HS-27A (cell line): ENCODE data around the gene MRPL36.

Source experiments
- DNase-seq: peaks from one replicate; pipeline ENCODE4 v3.0.0-alpha.2; 2012; ENCODE audit warnings: low read depth, missing footprints

Gene MRPL36

DNA sequence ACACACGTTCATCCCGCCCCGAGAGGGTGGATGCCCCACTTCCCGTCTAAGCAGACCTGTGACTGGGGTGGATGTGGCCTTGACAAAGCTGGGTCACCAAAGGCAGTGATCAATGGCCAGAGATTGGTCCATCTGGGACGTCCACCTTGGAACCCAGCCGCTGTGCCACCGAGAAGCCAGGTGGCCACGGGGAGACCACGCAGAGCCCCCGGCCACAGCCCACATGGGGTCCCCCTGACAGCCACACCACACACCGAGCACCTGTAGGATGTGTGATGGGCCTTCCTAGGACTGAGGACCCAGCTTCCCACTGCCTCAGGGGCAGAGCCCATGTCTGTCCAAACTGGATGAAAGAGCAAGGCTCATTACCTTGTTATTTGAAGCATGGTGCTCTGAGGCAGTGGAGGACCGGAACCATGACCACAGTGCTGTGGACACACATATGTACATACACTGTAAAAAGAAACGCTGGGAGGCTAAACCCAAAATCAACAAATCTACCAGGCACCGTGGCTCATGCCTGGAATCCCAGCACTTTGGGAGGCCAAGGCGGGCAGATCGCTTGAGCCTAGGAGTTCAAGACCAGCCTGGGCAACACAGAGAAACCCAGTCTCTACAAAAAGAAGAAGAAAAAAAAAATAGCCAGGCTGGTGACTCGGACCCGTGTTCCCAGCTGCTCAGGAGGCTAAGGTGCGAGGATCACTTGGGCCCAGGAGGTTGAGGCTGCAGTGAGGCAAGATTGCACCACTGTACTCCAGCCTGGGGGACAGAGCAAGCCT is 50.1 kb downstream of the MRPL36 start:
- DNase-seq, result no peak

GRCh38 chr5:1748845-1749244 is 50.8 kb downstream of the MRPL36 start:
- no peak for DNase-seq
